Measurements from ENCODE around the gene SRBD1. TPM values are rescaled to one million over a fixed set of nuclear protein-coding genes. Genes with fewer than 3 reads are reported as not detected.
A peak's percentile ranks its signal among the peaks of the same experiment; 100 is the strongest.

Gene SRBD1
- total and polyA plus RNA-seq, 8 donors = 13.4 to 20.0 (median 17.6) TPM

DNA sequence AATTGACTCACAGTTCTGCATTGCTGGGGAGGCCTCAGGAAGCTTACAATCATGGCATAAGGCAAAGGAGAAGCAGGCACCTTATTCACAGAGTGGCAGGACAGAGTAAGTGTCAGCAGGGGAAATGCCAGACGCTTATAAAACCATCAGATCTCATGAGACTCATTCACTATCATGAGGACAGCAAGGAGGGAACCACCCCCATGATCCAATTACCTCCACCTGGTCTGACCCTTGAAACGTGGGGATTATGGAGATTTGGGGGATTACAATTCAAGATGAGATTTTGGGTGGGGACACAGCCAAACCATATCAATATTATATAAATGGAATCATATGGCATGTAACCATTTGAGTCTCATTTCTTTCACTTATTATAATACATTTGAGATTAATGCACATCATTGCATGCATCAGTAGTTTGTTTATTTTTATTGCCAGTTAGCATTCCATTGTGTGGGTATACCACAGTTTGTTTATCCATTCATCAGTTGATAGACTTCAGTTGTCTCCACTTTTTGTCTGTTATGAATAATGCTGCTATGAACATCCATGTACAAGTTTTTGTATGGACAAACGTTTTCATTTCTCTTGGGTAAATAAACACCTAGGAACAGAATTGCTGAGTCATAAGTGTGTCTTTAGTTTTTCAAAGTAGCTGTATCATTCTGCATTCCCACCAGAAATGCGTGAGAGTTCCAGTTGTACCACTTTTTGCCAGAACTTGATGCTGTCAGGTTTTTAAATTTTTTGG lies 5.8 kb upstream of the SRBD1 start:
- no peak overlapping the region for H3K4me3 ChIP-seq
- peaks cover 0 to under 1% of the 10 kb centered on the region in 2 donors for H3K4me1 ChIP-seq
- DNase-seq (no peak), ATAC-seq (peak; percentile 35)
- no peaks in the 10 kb centered on the region for H3K36me3 ChIP-seq
- no peak overlapping the region for H3K27ac ChIP-seq
- no peak for TF ChIP-seq CTCF (IDR thresholded peaks at IDR 0.05)
- no peaks in the 10 kb centered on the region for H3K9me3 ChIP-seq
- no peaks in the 10 kb centered on the region for H3K27me3 ChIP-seq
- intact Hi-C loops (cut with DNase I) = no loop called here

- no peaks in the 10 kb centered on the region for H3K9me3 ChIP-seq
- no peaks in the 10 kb centered on the region for H3K27me3 ChIP-seq
- peaks cover 2 to 10% of the 10 kb centered on the region in 2 donors for H3K4me1 ChIP-seq
- H3K27ac ChIP-seq = no peak overlapping the region
- TF ChIP-seq CTCF (IDR thresholded peaks at IDR 0.05) = no peak
- no peaks in the 10 kb centered on the region for H3K36me3 ChIP-seq
- ATAC-seq (no peak), DNase-seq (no peak)
- intact Hi-C loops (cut with DNase I) = no loop called here
- no peak overlapping the region for H3K4me3 ChIP-seq
Measured at GRCh38 chr2:45614871-45615415, 3.9 kb upstream of the SRBD1 start.

- Histone ChIP-seq H3K9me3 (no peaks in the 10 kb centered on the region), H3K4me1 (peaks cover 4 to 15% of the 10 kb centered on the region in 2 donors), H3K4me3 (no peak overlapping the region), H3K27ac (no peak overlapping the region), H3K27me3 (no peaks in the 10 kb centered on the region), H3K36me3 (no peaks in the 10 kb centered on the region)
- intact Hi-C loops (cut with DNase I) = no loop called here
- no peak for TF ChIP-seq CTCF (IDR thresholded peaks at IDR 0.05)
- DNase-seq (no peak), ATAC-seq (no peak)
Measured at GRCh38 chr2:45614330-45614729, 3.3 kb upstream of the SRBD1 start.

GRCh38 chr2:45612731-45613130 lies 1.7 kb upstream of the SRBD1 start:
- no peak overlapping the region for H3K27ac ChIP-seq
- no peak for ATAC-seq

More at GRCh38 chr2:45612731-45613130, 1.7 kb upstream of the SRBD1 start:
- Histone ChIP-seq H3K4me1 (peaks cover 4 to 20% of the 10 kb centered on the region in 2 donors), H3K36me3 (no peaks in the 10 kb centered on the region), H3K4me3 (no peak overlapping the region), H3K27me3 (no peaks in the 10 kb centered on the region), H3K9me3 (no peaks in the 10 kb centered on the region)
- TF ChIP-seq CTCF (IDR thresholded peaks at IDR 0.05) = no peak
- intact Hi-C loops (cut with DNase I) = no loop called here
- peak in 1 of 4 donors; percentile 39 for DNase-seq

Data from left lung (tissue), 10 donors.